ENCODE measurements around the gene CA5A.
"Not testable (repeated sequence)": the region's sequence is repeated elsewhere in the genome, so short reads cannot be mapped to it uniquely, and the experiment has no call there.

DNA sequence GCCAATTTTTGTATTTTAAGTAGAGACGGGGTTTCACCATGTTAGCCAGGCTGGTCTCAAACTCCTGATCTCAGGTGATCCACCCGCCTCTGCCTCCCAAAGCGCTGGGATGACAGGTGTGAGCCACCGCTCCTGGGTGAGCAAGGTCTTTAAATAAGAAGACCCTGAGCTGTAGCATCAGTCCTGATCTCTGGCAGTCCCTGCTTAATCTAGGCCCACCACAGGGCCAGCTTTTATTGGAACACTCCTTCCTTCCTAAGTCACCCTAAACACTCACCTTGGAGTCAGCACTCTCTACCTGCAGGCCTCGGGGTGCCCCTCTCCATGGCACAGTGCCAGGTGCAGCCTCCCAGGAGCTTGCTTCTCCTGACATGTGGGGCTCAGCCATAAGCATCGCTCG lies 30.8 kb downstream of the CA5A start:
- not testable (repeated sequence) for TF ChIP-seq HNRNPL (IDR thresholded peaks at IDR 0.05; ENCODE audit: low read depth, low read length); FOXA1 (IDR thresholded peaks at IDR 0.05); FOXA1 (CRISPR knock-in tag; IDR thresholded peaks at IDR 0.05); RAD21 (CRISPR knock-in tag; IDR thresholded peaks at IDR 0.05); RFXAP (CRISPR knock-in tag; IDR thresholded peaks at IDR 0.05; ENCODE audit: borderline replicate concordance); ZNF10 (CRISPR knock-in tag; IDR thresholded peaks at IDR 0.05; ENCODE audit: borderline replicate concordance, low read depth)
- TF ChIP-seq, protein P1, sequence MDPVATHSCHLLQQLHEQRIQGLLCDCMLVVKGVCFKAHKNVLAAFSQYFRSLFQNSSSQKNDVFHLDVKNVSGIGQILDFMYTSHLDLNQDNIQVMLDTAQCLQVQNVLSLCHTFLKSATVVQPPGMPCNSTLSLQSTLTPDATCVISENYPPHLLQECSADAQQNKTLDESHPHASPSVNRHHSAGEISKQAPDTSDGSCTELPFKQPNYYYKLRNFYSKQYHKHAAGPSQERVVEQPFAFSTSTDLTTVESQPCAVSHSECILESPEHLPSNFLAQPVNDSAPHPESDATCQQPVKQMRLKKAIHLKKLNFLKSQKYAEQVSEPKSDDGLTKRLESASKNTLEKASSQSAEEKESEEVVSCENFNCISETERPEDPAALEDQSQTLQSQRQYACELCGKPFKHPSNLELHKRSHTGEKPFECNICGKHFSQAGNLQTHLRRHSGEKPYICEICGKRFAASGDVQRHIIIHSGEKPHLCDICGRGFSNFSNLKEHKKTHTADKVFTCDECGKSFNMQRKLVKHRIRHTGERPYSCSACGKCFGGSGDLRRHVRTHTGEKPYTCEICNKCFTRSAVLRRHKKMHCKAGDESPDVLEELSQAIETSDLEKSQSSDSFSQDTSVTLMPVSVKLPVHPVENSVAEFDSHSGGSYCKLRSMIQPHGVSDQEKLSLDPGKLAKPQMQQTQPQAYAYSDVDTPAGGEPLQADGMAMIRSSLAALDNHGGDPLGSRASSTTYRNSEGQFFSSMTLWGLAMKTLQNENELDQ (CRISPR knock-in tag; IDR thresholded peaks at IDR 0.05; ENCODE audit: borderline replicate concordance) = not testable (repeated sequence)
- TF ChIP-seq, protein P2, sequence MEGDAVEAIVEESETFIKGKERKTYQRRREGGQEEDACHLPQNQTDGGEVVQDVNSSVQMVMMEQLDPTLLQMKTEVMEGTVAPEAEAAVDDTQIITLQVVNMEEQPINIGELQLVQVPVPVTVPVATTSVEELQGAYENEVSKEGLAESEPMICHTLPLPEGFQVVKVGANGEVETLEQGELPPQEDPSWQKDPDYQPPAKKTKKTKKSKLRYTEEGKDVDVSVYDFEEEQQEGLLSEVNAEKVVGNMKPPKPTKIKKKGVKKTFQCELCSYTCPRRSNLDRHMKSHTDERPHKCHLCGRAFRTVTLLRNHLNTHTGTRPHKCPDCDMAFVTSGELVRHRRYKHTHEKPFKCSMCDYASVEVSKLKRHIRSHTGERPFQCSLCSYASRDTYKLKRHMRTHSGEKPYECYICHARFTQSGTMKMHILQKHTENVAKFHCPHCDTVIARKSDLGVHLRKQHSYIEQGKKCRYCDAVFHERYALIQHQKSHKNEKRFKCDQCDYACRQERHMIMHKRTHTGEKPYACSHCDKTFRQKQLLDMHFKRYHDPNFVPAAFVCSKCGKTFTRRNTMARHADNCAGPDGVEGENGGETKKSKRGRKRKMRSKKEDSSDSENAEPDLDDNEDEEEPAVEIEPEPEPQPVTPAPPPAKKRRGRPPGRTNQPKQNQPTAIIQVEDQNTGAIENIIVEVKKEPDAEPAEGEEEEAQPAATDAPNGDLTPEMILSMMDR (CRISPR knock-in tag; IDR thresholded peaks at IDR 0.05) = not testable (repeated sequence)
